Kidney tubule cell (primary cell): ENCODE measurements around the gene KIF4A.
A peak's percentile ranks its signal among the peaks of the same experiment; 100 is the strongest.

Experiments used
- DNase-seq: peaks from one replicate; pipeline ENCODE4 v3.0.0-alpha.2; 2018; ENCODE audit warnings: low spot score

Gene KIF4A

DNA sequence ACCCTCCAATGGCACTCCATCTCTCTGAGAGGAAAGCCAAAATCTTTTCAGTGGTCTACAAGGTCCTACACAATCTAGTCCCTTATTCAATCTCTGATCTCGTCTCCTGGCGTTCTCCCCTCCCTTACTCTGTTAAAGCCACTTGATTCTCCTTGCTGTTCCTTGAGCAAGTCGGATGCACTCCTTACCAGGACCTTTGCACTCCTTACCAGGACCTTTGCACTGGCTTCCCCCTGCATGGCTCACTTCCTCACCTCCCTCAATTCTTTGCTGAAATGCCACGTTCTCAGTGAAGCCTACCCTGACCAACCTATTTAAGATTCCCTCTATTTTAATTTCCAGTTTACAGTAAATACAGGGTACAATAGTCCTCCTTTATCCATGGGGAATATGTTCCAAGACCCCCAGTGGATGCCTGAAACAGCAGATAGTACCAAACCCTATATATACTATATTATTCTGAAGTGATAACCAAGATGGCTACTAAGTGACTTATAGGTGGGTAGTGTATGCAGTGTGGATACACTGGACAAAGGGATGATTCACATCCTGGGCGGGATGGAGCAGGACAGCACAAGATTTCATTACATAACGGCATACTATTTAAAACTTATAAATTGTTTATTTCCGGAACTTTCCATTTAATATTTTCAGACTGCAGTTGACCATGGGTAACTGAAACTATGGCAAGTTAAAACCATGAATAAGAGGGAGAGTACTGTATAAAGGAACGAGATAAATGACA lies 148.2 kb downstream of the KIF4A start:
- DNase-seq: no peak

DNA sequence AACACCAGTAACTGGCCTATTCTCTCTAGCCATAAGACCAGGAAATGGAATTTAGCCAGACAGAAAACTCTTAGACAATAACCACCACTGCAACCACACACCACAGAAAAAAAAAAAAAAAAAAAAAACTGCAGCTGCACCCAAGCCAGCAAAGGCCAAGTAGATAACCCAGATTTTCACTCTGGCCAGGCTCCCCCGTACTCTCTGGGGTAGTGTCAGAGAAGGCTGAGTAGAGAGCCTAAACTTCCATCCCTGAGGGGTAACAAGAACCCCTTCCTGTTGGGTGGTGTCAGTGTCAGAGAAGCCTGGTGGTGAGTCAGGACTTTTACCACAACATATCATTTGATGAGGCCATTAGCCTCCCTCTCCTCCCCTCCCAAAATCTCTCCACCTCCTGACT lies 149.1 kb downstream of the KIF4A start:
- no peak for DNase-seq

DNA sequence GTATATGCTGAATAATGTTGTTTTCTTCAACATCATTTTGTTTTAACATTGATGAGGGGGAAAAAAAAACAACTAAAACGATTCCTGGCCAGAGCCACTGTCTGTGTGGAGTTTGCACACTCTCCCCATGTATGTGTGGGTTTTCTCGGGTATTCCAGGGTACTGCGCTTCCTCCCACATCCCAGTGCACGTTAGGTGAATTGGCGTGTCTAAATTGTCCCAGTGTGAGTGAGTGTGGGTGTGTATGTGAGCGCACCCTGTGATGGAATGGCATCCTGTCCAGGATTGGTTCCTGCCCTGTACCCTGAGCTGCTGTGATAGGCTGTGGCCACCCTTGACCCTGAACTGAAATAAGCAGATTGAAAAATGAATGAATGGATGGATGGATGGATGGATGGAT lies 152.3 kb downstream of the KIF4A start:
- no peak for DNase-seq

DNA sequence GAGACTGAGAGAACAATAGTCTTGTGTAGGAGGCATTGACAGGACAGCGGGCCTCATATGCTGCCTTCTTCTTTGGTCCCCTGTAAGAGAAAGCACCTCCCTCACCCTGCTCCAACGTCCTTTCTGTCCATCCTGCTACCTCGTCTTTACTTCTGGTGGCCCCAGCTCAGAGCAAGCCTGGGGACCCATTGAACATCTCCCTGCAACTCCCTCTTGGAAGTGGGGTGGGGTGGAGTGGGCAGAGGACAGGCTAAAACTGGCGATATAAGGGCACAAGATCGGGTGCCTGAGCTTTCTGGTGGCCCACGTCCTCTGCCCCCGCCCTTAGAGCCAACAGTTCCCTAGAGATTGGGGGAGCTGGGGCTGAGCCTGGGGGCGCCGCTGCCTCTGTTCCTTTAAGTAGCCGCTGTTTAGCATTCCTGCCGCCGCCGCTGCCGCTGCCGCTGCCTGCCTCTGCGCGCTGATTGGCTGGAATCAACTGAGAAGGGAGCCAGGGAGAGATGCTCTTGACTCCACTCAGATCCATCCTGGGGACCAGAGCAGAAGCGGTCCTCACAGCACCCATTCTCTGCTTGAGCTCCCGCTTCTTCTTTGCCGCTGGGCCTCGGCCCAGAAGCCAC lies 154.5 kb downstream of the KIF4A start, which contains the start of gene DLG3:
Gene DLG3, plus strand, starts transcription at position 510 of the 620 bp plus-strand sequence. CDS start 367 bp downstream, outside the sequence.
- DNase-seq: peak; percentile 41

DNA sequence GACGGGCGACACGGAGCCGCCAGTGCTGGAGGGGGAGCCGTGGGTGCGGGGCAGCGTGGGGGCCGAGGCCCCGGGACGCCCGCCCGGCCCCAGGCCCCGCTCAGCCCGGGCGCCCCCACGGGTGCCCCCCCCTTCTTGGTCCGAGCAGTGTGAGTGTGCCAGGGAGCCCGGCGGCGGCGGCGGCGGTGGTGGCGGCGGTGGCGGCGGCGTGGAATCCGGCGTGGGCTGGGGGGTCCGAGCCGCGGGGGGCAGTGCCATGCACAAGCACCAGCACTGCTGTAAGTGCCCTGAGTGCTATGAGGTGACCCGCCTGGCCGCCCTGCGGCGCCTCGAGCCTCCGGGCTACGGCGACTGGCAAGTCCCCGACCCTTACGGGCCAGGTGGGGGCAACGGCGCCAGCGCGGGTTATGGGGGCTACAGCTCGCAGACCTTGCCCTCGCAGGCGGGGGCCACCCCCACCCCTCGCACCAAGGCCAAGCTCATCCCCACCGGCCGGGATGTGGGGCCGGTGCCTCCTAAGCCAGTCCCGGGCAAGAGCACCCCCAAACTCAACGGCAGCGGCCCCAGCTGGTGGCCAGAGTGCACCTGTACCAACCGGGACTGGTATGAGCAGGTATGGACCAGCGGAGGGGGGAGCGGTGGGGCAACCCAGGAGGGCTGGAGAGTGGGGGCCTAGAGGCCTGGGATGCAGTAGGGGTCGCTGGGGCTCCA lies 155.2 kb downstream of the KIF4A start:
- DNase-seq: no peak

DNA sequence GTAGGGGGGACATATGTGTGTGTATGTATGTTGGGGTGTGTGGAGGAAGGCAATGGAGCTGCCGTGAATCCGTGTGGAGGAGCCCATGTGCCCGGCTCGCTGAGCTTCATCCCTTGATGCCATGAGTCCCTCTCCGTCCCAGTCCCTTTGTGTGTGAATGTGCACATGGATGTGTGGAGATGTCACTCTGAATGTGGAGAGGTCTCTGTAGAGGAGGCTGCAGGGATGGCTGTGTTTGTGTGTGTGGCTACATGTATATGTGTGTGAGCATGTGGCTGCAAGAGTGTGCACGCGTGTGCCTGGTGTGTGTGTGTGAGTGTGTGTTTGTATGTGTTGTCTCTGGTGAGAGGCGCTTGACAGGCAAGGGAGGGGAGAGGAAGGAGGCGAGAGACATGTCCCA lies 156.0 kb downstream of the KIF4A start:
- no peak for DNase-seq

DNA sequence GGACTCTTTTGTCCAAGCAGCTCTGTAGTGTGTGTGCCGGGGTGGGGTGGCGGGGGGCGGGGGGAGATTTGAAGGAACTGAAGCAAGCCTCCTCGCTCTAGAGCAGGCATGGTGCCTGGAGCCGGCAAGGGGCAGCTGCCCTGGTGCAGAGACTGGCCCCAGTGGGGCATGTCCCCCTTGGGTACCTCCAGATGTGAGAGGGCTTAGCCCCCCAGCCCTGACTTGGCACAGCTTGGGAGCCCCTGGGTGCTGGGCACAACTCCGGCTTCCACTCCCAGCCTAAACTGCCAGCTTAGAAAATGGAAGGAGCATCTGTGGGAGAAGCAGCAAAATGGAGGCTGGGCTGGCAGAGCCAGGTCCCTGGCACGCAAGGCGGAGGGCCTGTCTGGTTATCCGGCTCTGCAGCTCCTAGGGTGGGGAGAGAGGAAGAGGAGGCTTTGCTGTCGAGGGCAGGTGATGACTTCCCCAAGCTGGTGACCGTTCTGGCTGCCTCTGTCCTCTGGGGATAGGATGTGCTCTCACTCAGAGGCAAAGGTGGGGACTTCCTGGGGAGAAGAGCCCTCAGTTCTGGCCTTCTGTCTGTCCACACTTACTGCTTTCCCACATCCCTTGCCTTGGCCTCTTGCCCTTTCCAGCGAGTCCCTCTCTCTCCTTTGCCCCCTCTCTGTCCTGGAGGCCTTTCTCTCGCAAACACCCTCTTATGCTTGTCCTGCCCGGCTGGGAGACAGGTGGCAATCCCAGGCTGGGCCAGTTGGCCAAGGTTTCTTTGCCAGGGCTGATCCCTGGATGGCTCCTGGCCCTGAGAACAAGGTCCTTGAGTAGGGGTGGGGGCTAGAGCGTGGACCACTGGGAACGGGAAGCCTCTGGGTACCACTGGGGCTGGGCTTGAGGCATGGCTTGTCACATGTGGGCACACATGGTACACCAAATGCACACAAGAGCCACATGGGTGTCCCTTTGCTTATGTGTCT lies 156.8 kb downstream of the KIF4A start:
- DNase-seq: no peak

DNA sequence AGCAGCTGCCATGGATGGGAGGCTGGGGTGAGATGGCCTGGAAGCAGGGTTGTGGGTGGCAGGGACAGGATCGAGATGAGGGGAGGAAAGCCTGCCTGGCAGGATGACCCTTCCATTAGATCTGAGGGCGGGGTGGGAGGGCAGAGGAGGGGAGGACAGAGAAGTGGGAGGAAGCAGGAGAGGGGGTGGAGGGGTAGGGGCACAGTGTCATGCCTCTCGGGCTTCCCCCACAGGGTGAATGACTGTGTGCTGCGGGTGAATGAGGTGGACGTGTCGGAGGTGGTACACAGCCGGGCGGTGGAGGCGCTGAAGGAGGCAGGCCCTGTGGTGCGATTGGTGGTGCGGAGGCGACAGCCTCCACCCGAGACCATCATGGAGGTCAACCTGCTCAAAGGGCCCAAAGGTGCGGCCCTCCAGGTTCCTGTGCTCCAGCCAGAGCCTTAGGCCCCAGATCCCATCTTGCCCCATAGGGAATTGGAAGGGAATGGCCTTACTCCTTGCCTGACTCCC lies 159.6 kb downstream of the KIF4A start:
- DNase-seq: no peak

DNA sequence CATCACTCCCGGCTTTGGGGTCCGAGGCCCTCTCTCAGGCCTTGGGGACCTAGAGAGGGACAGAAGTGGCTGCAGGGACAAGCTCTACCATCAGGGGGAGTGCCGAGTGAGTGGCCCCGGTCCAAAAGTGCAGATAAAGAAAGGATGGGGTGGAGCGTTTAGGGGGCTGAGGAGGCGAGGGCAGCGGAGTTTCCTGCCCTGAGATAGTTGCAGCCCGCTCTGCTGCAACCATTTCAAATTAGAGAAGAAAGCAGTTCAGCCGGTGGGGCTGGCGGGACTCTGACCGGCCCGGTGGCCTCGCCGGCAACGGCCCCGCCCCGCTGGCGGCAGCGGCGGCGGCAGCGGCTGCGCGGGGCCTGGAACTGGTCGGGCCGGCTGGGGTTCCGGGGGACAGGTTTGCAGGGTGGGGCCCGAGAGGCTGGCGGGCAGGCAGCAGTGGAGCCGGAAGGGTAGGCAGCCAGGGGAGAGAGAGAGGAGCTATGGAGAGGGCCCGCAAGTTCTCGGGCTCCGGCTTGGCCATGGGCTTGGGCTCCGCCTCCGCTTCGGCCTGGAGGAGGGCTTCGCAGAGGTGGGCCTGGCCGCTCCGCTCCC lies 162.3 kb downstream of the KIF4A start:
- peak; percentile 48 for DNase-seq

DNA sequence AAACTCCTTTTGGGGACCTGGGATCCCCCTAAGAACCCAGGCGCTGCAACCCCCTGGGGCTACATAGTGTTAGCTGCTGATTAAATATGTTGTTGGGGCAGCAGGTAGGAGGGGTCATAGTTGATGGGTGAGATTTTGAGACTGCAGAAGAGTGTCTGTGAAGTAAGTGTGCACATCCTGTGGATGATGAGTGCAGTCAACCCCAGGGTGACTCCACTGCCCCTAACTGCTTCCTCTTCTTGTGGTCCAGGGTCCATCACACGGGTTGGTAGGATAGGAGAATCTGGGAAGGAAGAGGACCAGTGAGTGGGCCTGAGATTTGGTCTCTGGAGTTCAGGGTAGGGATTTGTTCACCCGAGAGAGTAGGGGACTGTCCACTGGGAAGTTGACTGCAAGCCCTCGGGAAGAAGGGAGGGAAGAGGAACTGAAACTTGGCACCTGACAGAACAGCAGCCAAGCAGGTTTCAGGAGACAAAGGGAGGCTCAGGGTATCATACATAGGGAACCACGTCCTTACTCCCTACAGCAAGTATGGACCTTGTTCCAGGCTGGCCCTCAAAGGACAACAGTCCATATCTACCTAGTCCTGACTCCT lies 163.2 kb downstream of the KIF4A start:
- no peak for DNase-seq

DNA sequence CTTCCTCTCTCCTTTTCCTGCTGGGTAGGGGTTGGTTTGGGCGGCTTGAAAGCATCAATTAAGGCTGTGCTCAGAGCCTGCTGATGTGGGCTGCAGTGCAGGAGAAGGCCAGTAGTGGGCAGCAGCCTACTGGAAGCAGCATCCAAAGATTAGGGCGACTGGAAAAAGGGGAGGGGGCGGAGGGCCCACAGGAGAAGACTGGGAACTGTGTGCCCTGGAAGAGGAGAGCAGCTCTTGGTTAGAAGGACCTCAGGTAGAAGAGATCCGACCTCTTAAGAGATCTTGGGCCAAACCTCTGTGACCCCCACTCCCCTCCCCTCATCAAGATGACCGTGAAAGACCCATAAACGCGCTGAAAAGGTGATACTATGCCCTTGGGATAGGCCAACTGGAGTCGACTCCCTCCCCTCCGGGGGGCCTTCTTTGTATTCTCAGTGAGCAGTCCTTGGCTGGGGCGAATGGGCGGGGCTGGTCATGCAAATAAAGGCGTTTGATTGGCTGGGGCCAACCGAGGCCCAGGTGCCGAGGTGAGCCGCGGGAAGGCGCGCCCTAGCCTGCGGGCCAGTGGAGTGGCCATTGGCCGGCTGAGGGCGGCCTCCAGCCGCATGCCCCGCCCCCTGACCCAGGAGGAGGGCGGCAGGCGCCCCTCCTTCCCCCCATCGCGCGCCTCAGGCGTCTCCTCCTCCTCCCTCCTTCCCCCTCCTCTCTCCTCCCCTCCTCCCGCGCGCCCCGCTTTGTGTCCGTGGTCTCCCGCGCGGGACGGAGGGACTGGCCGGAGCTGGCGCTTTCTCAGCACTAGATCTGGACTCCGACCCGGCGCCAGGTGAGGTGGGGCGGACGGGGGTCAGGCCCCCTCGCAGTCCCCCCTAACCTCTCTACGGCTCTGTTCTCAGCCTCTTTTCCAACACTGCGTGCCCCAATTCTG lies 164.8 kb downstream of the KIF4A start:
- DNase-seq: peak; percentile 89

DNA sequence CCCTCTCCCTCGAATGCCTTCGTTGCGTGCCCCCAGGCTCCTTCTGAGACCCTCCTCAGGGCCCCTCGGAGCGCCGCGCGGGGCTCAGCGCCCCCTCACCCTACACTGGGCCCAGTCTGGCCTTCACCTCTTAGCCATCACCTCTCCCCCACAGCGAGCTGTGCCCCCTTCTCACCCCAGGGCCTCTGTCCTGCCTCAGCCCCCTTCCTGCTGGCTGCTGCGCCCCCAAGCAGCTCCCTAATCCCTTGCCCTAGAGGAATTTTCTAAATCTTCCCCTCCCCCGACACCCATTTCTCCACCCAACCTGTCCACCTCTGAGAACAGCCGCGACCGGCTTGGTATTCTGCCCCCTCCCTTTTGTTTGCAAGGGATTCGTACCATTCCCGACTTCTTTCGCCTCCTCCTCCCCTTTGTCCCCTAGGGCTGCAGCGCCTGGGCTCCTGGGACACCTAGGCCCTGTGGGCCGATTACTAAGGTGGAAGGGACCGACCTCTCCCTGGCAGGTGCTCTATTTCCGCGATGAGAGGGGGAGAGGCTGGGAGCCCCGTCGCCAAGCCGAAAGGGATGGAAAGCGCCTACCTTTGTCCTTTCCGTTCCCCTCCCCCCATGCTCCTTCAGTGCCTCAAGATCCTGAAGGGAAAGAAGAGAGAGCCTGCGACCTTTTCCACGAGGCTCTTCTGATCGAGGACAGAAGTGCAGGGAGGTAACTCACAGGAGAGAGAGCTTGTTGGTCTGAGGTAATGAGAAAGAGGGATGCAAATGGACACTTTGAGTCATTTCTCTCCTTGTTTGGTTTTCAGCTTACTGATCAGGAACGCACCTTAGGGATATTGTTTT lies 165.7 kb downstream of the KIF4A start:
- peak; percentile 56 for DNase-seq

DNA sequence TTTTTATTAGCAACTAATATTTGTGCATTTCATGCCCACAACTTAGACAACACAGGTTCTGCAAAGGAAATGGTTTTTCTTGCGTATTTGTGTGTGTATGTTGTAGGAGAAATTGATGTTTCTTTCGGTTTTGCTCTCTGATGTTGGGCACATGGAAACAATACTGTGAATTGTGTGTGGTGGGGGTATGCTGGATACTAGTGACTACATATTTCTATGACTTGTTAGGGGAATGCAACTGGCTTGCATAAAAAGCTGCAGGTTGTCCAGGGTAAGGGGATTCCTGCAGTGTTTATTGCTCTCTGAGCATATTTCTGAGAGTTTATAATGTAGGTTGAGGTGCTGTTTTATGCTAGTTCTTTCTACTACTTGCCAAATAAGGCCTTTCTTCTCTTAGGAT lies 166.4 kb downstream of the KIF4A start:
- DNase-seq: no peak

DNA sequence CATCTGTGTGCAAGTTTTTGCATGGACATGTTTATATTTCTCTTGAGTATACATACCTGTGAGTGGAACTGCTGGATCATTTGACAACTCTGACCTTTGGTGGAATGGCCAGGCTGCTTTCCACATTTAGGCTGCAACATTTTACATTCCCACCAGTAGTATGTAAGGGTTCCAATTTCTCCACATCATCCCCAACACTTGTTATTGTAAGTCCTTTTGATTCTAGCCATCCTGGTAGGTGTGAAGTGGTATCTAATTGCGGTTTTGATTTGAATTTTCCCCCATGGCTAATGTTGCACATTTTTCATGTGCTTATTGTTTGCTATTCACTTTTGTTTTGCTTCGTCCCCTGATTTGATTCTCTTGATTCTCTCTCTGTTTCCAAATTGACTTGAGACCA lies 171.1 kb downstream of the KIF4A start:
- DNase-seq: no peak

DNA sequence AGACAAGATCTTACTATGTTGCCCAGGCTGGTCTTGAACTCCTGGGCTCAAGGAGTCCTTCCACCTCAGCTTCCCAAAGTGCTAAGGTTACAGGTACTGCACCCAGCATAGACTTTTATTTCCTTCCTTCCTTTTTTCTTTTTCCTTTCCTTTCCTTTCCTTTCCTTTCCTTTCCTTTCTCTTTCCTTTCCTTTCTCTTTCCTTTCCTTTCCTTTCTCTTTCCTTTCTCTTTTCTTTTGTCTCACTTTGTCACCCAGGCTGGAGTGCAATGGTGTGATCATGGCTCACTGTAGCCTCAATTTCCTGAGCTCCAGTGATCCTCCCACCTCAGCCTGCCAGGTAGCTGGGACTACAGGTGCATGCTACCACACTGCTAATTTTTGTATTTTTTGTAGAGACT lies 174.1 kb downstream of the KIF4A start:
- no peak for DNase-seq

DNA sequence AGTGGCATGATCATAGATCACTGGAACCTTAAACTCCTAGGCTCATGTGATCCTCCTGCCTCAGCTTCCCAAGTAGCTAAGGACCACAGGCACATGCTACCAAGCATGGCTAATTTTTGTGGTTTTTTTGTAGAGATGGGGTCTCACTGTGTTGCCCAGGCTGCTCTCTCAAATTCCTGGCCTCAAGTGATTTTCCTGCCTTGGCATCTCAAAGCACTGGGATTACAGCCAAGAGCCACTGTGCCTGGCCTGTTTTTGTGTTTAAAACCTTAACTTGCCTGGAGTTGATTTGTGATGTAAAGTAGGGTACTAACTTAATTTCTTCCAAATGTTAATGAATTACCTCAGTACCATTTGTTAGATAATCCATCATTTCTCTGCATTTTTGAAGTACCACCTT lies 177.1 kb downstream of the KIF4A start:
- no peak for DNase-seq

DNA sequence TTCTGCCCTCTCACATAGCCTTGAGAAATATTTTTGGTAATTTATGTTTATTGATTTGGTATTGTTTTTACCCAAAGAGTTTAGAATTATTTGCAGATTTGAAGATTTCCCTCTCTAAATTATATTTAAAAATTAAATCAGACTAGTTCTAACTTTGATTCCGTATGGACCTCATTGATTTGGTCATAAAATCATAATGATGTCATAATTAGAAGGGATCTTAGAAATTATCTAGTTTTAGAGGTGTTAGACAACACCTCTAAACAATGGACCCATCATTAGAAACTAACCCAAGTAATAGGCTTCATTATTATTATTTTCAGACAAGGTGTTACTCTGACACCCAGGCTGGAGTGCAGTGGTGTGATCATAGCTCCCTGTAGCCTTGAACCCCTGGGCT lies 178.8 kb downstream of the KIF4A start:
- DNase-seq: no peak
